Ascending aorta (tissue), 2 donors: ENCODE measurements around the gene RNF8. TPM values are rescaled to one million over a fixed set of nuclear protein-coding genes. Genes with fewer than 3 reads are reported as not detected.
"Not testable (repeated sequence)": the region's sequence is repeated elsewhere in the genome, so short reads cannot be mapped to it uniquely, and the experiment has no call there.

ENCODE experiments used
- DNase-seq, 2 donors: peaks; one replicate each; pipeline ENCODE4 v3.0.0-alpha.2; 2019; ENCODE audit warnings: low spot score in 2 of 2
- H3K27ac ChIP-seq, 2 donors: fragments of 200-600 bp; sonication (generic); one replicate each; pipeline ENCODE4 v1.5.1; 2016 to 2017; ENCODE audit warnings: mild to moderate bottlenecking in 1 of 2
- H3K27me3 ChIP-seq: fragments of 200-600 bp; sonication (generic); one replicate; pipeline ENCODE4 v1.5.1; 2017
- H3K36me3 ChIP-seq, 2 donors: fragments of 200-600 bp; sonication (generic); one replicate each; pipeline ENCODE4 v1.5.1; 2016
- H3K4me1 ChIP-seq, 2 donors: fragments of 200-600 bp; sonication (generic); one replicate each; pipeline ENCODE4 v1.5.1; 2016 to 2017; ENCODE audit warnings: mild to moderate bottlenecking in 1 of 2
- H3K4me3 ChIP-seq, 2 donors: fragments of 200-600 bp; sonication (generic); one replicate each; pipeline ENCODE4 v1.5.1; 2016 to 2017; ENCODE audit warnings: mild to moderate bottlenecking in 1 of 2
- H3K9me3 ChIP-seq, 2 donors: fragments of 200-600 bp; sonication (generic); one replicate each; pipeline ENCODE4 v1.5.1; 2016
- intact Hi-C: fragments of 100-400 bp; cut with DNase I; formaldehyde crosslinking; loops from one replicate; pipeline ENCODE4 v1.15.1; 2023
- total RNA-seq: library from RNA; depleted of rRNA; stranded (reverse); fragments of >200 nt; gene quantifications from one replicate; pipeline ENCODE4 v1.1.0, GENCODE V29; 2016
- TF ChIP-seq, protein P1 (sequence below), 3 experiments: fragments of 200-600 bp in 2 of 3; fragments of 450-650 bp in 1 of 3; sonication (generic) in 2 of 3; IDR thresholded peaks; one replicate each; pipeline ENCODE4 v1.5.1; 2016 to 2019; ENCODE audit warnings: antibody characterized with exemption in 3 of 3, mild to moderate bottlenecking in 1 of 3, moderate library complexity in 1 of 3

RNF8 gene
- total RNA-seq, 1 donor from 2014 or later = 7.3 TPM

DNA sequence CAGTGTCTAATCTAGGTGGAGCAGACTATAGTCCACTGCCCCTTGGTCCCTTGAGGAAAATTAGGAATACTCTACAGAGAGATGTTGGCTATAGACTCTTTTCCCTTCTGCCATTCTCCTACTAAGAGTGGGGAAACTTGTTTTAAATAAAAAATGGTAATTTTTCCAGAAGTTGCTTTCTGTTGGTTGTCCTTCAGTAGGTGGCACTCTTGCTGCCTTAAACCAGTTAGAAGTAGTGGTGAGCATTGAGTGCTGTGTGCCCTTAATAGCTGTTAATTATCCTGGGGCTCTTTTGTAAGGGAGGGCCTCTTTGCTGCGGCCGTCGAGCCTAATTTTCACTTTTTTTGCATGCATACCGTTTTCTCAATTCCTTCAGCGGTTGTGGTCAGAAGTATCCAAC lies 82.0 kb downstream of the RNF8 start:
- no peak for DNase-seq
- Histone ChIP-seq H3K36me3 (peaks cover 15 to 35% of the 10 kb centered on the region in 2 donors), H3K27ac (no peak overlapping the region), H3K4me3 (no peak overlapping the region), H3K4me1 (peaks cover 4 to 8% of the 10 kb centered on the region in 2 donors), H3K9me3 (no peaks in the 10 kb centered on the region), H3K27me3 (no peaks in the 10 kb centered on the region)
- TF ChIP-seq, protein P1, sequence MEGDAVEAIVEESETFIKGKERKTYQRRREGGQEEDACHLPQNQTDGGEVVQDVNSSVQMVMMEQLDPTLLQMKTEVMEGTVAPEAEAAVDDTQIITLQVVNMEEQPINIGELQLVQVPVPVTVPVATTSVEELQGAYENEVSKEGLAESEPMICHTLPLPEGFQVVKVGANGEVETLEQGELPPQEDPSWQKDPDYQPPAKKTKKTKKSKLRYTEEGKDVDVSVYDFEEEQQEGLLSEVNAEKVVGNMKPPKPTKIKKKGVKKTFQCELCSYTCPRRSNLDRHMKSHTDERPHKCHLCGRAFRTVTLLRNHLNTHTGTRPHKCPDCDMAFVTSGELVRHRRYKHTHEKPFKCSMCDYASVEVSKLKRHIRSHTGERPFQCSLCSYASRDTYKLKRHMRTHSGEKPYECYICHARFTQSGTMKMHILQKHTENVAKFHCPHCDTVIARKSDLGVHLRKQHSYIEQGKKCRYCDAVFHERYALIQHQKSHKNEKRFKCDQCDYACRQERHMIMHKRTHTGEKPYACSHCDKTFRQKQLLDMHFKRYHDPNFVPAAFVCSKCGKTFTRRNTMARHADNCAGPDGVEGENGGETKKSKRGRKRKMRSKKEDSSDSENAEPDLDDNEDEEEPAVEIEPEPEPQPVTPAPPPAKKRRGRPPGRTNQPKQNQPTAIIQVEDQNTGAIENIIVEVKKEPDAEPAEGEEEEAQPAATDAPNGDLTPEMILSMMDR (IDR thresholded peaks at IDR 0.05) = no peak
- intact Hi-C loops = loop anchor here (10.0 kb wide), 1 partner anchor 111 kb away; no protein-coding TSS in a partner anchor

DNA sequence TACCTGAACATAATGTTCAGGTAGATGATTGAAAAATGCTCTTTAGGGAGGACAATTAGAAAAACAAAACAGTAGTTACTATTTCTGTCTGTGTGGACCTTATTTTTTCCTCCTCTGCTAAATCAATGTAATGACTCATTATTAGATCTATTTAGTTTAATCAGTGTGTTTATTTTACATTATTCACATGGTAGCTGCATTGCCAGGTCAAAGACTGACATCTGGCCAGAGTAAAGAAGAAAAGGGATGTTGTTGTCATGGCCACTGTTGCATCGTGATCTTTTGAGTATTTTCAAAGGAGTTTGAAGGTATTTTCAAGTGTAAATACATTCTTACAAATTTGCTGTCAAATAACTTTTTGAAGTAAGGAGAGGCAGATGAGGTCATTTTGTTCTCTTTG lies 85.1 kb downstream of the RNF8 start:
- DNase-seq = no peak
- peaks cover 15 to 37% of the 10 kb centered on the region in 2 donors for H3K36me3 ChIP-seq
- intact Hi-C loops = loop anchor here (10.0 kb wide), 1 partner anchor 114 kb away; no protein-coding TSS in a partner anchor
- H3K4me3 ChIP-seq = no peak overlapping the region
- H3K27ac ChIP-seq = no peak overlapping the region
- TF ChIP-seq, protein P1 (IDR thresholded peaks at IDR 0.05) = no peak
- H3K9me3 ChIP-seq = no peaks in the 10 kb centered on the region
- H3K4me1 ChIP-seq = peaks cover 5 to 10% of the 10 kb centered on the region in 2 donors
- no peaks in the 10 kb centered on the region for H3K27me3 ChIP-seq

DNA sequence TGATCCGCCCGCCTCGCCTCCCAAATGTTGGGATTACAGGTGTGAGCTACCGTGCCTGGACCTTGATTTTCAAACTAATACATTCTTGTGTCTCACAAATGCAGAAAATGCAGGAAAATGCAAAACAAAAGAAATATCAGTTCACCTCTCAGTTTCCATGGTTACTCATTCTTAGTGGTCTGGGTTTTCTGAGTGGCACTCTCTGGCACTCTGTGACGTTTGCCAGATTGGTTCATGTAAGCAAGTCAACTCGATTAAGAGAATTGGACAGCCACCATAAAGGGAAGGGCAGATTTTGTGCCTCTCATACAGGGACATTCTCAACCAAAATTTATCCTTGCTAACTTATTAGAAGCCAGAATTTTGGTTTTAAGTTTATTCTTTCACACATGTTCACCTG lies 87.9 kb downstream of the RNF8 start:
- H3K36me3 ChIP-seq = peaks cover 30 to 53% of the 10 kb centered on the region in 2 donors
- no peaks in the 10 kb centered on the region for H3K27me3 ChIP-seq
- peak overlapping the region; percentile 44 to 54 for H3K27ac ChIP-seq
- no peak overlapping the region for H3K4me3 ChIP-seq
- peaks cover 4 to 6% of the 10 kb centered on the region in 2 donors for H3K4me1 ChIP-seq
- H3K9me3 ChIP-seq = no peaks in the 10 kb centered on the region
- no peak for DNase-seq
- intact Hi-C loops = no loop called here
- TF ChIP-seq, protein P1 (IDR thresholded peaks at IDR 0.05) = no peak

DNA sequence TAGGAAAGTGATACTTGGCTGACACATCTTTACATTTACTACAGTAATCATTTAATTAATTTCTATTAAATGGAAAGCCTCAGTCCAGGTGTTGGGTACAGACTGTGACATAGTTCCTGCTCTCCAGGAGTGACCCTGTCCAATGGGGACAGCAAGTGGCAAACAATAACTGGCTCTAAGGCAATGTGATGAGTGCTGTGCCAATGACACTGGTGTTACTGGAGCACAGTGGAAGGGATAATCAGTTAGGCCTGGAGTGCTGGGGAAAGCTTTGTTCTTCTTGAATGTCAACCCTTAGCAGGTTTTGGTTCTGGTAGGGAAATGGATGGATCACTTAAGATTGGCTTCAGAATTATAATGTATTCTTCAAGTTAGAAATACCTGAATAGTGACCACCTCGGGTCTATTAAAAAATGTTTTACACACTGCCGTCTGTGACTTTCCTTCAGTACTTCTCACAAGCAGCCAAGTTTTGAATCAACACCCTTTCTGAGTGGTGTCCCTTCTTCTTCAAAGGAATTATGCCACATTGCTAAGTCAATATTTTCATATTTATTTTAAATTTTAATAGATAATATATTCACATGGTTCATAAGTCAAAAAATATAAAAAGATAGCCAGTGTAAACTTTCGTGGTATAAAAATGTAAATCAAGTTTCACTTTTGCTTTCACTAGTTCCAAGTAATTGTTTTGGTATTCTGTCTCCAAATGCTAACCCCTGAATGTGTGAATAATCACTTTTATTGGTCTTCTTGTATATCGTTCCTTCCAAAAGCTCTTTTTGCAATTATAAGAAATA lies 88.8 kb downstream of the RNF8 start:
- peaks cover 4 to 6% of the 10 kb centered on the region in 2 donors for H3K4me1 ChIP-seq
- intact Hi-C loops = no loop called here
- H3K4me3 ChIP-seq = peak overlapping the region; percentile 31 to 59
- no peak for DNase-seq
- TF ChIP-seq, protein P1 (IDR thresholded peaks at IDR 0.05) = no peak
- H3K9me3 ChIP-seq = no peaks in the 10 kb centered on the region
- peak overlapping the region; percentile 54 to 60 for H3K27ac ChIP-seq
- no peaks in the 10 kb centered on the region for H3K27me3 ChIP-seq
- peaks cover 36 to 53% of the 10 kb centered on the region in 2 donors for H3K36me3 ChIP-seq

DNA sequence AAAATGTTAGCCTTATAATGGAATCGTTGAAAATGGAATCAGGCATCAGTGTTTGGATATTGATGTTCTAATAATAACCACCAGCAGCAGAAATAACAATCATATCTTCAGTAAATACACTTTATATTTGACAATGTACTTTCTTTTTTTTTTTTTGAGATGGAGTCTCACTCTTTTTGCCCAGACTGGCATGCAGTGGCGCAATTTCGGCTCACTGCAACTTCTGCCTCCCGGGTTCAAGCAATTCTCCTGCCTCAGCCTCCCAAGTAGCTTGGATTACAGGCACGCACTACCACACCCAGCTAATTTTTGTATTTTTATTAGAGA lies 89.4 kb downstream of the RNF8 start:
- Histone ChIP-seq H3K36me3 (peaks cover 36 to 53% of the 10 kb centered on the region in 2 donors), H3K27ac (peak overlapping the region; percentile 54 to 60), H3K4me3 (peak overlapping the region; percentile 31 to 59)
- H3K9me3 ChIP-seq, H3K4me1 ChIP-seq, H3K27me3 ChIP-seq, DNase-seq, intact Hi-C loops: not testable (repeated sequence)

Other genes starting within 250 kb of the RNF8 start
- 17.7 TPM for gene PIM1, start 183.8 kb upstream of the RNF8 start, total RNA-seq
- gene TBC1D22B, start 96.2 kb upstream of the RNF8 start, total RNA-seq = 11.1 TPM
- gene TMEM217, start 95.8 kb upstream of the RNF8 start, total RNA-seq = not detected
- 24.5 TPM for gene CMTR1, start 79.2 kb downstream of the RNF8 start, total RNA-seq
- gene CCDC167, start 145.9 kb downstream of the RNF8 start, total RNA-seq = 28.4 TPM